Endothelial cell of umbilical vein (primary cell): ENCODE measurements around the gene NFATC2. TPM values are rescaled to one million over a fixed set of nuclear protein-coding genes. Genes with fewer than 3 reads are reported as not detected.

Experiments used
- BruUV-seq: library from RNA; stranded (reverse); fragments of 400-500 nt; replicated peaks from 2 replicates; lab custom pipeline; 2021; lab: Mats Ljungman, UMichigan
- CTCF ChIA-PET: fragments of 300-600, 350-600 bp; sonication (Branson Sonifier 250); formaldehyde crosslinking; loops from one replicate; lab custom pipeline; 2021; ENCODE audit warnings: antibody characterized with exemption, inconsistent platforms; lab: Charles Lee
- POLR2A ChIA-PET: fragments of 300-600, 350-600 bp; sonication (Branson Sonifier 250); formaldehyde crosslinking; loops from one replicate; lab custom pipeline; 2021; ENCODE audit warnings: antibody characterized with exemption, inconsistent platforms; lab: Charles Lee
- DNase-seq: peaks from one replicate; pipeline ENCODE4 v3.0.0-alpha.2; 2011; ENCODE audit warnings: low read depth, low spot score
- FAIRE-seq: peaks from 2 replicates; lab custom pipeline; 2011; peaks lifted over from hg19 to GRCh38; lab: Jason Lieb, UNC
- H2AFZ ChIP-seq: 2 replicates; pipeline ENCODE4 v1.6.0; 2012; ENCODE audit warnings: low read depth, low read length, control low read depth, inconsistent platforms
- H3K27ac ChIP-seq: 2 replicates; pipeline ENCODE4 v1.5.1; 2011; ENCODE audit warnings: low read depth, mild to moderate bottlenecking, control low read depth, low read length, moderate library complexity; ENCODE audit not compliant: insufficient read depth
- H3K27me3 ChIP-seq, 2 experiments: 2 replicates each; pipeline versions ENCODE4 v1.6.0 to v1.6.1; 2011; ENCODE audit warnings: low read length in 2 of 2, mixed read lengths in 1 of 2; ENCODE audit not compliant: control insufficient read depth in 2 of 2, insufficient read depth in 2 of 2
- H3K36me3 ChIP-seq, 2 experiments: 2 replicates in 1 of 2; 3 replicates in 1 of 2; pipeline ENCODE4 v1.5.1; 2011; ENCODE audit warnings: low read length in 2 of 2, mild to moderate bottlenecking in 1 of 2, moderate library complexity in 1 of 2; ENCODE audit not compliant: control insufficient read depth in 2 of 2, insufficient read depth in 2 of 2; ENCODE audit errors: extremely low read depth in 1 of 2
- H3K4me1 ChIP-seq: 3 replicates; pipeline ENCODE4 v1.5.1; 2011; ENCODE audit warnings: mild to moderate bottlenecking, low read length; ENCODE audit not compliant: control insufficient read depth, insufficient read depth; ENCODE audit errors: extremely low read depth
- H3K4me2 ChIP-seq: 2 replicates; pipeline ENCODE4 v1.6.1; 2011; ENCODE audit warnings: low read length, control low read depth, mixed read lengths; ENCODE audit not compliant: insufficient read depth
- H3K4me3 ChIP-seq, 3 experiments: fragments of 200-600 bp in 1 of 3; sonication (generic), shearing (Covaris generic) in 1 of 3; replicated peaks in 1 of 3; 2 replicates each; pipeline ENCODE4 v1.5.1; 2011 to 2016; ENCODE audit warnings: control low read depth in 3 of 3, low read length in 3 of 3, mild to moderate bottlenecking in 2 of 3, inconsistent platforms in 1 of 3, low read depth in 1 of 3, moderate library complexity in 1 of 3; ENCODE audit not compliant: insufficient read depth in 1 of 3
- H3K79me2 ChIP-seq: 2 replicates; pipeline ENCODE4 v1.6.0; 2012; ENCODE audit warnings: low read length, inconsistent platforms; ENCODE audit not compliant: control insufficient read depth, insufficient read depth
- H3K9ac ChIP-seq: replicated peaks from 2 replicates; pipeline ENCODE3; 2011; ENCODE audit warnings: low read length, control low read depth; ENCODE audit not compliant: insufficient read depth; ENCODE audit errors: extremely low read depth
- H3K9me1 ChIP-seq: replicated peaks from 3 replicates; pipeline ENCODE4 v1.6.0; 2011; ENCODE audit warnings: mild to moderate bottlenecking, low read length; ENCODE audit not compliant: control insufficient read depth, insufficient read depth; ENCODE audit errors: extremely low read depth
- H3K9me3 ChIP-seq: replicated peaks from 2 replicates; pipeline ENCODE4 v1.5.1; 2012; ENCODE audit warnings: low read length, inconsistent platforms; ENCODE audit not compliant: control insufficient read depth, insufficient read depth
- H4K20me1 ChIP-seq: replicated peaks from 2 replicates; pipeline ENCODE3; 2011; ENCODE audit warnings: mild to moderate bottlenecking, low read length; ENCODE audit not compliant: control insufficient read depth, insufficient read depth; ENCODE audit errors: extremely low read depth
- CTCF ChIP-seq, 2 donors: IDR thresholded peaks; 1 replicate in 1 of 2; 2 replicates in 1 of 2; pipeline ENCODE4 v1.5.1; 2011; ENCODE audit warnings: low read length in 2 of 2, mild to moderate bottlenecking in 2 of 2, moderate library complexity in 2 of 2, control low read depth in 1 of 2, inconsistent platforms in 1 of 2, low read depth in 1 of 2; ENCODE audit not compliant: insufficient read depth in 1 of 2; ENCODE audit errors: extremely low read depth in 1 of 2
- EZH2 ChIP-seq: IDR thresholded peaks from 2 replicates; pipeline ENCODE4 v1.6.1; 2012; ENCODE audit warnings: borderline replicate concordance, low read depth, mild to moderate bottlenecking, moderate library complexity, low read length, inconsistent platforms; ENCODE audit not compliant: severe bottlenecking
- FOS ChIP-seq: IDR thresholded peaks from 2 replicates; pipeline ENCODE4 v1.6.1; 2011; ENCODE audit warnings: mild to moderate bottlenecking, low read length, moderate library complexity, borderline replicate concordance; ENCODE audit not compliant: insufficient read depth
- GATA2 ChIP-seq: IDR thresholded peaks from 2 replicates; pipeline ENCODE4 v1.7.0; 2011; ENCODE audit warnings: low read depth, mild to moderate bottlenecking, moderate library complexity, mixed read lengths, low read length; ENCODE audit not compliant: insufficient read length, insufficient read depth
- JUN ChIP-seq: IDR thresholded peaks from 2 replicates; pipeline ENCODE4 v1.6.1; 2011; ENCODE audit warnings: borderline replicate concordance, low read depth; ENCODE audit not compliant: insufficient read length, insufficient read depth
- MYC ChIP-seq: IDR thresholded peaks from one replicate; pipeline ENCODE4 v1.6.1; 2011; ENCODE audit warnings: mild to moderate bottlenecking, low read depth, low read length
- POLR2A ChIP-seq: IDR thresholded peaks from 2 replicates; pipeline ENCODE4 v1.6.1; 2012; ENCODE audit warnings: low read depth, mild to moderate bottlenecking, control low read depth, low read length
- POLR2AphosphoS5 ChIP-seq: IDR thresholded peaks from 2 replicates; pipeline ENCODE4 v1.6.1; 2012; ENCODE audit warnings: low read depth, mild to moderate bottlenecking, control low read depth, low read length, moderate library complexity; ENCODE audit not compliant: insufficient read depth
- dilution Hi-C: fragments of 300-500 bp; cut with MboI; formaldehyde crosslinking; loops from one replicate; pipeline ENCODE4 v1.15.0; 2019; ENCODE audit warnings: low sequenced_read_pairs; ENCODE audit not compliant: extremely low pct_ligation_motif_present
- intact Hi-C: fragments of 100-400 bp; cut with micrococcal nuclease; formaldehyde crosslinking; loops from one replicate; pipeline ENCODE4 v1.10.0; 2022
- polyA plus RNA-seq, 4 experiments: library from polyadenylated mRNA; depleted of rRNA in 3 of 4; stranded (reverse) in 3 of 4; unstranded in 1 of 4; fragments of >200 nt; gene quantifications; 2 replicates each; pipeline versions ENCODE4 v1.2.1 to v1.2.3, GENCODE V29; 2011 to 2012; ENCODE audit warnings: missing spikeins in 1 of 4
- total RNA-seq: library from RNA; stranded (reverse); gene quantifications from 2 replicates; pipeline ENCODE4 v1.2.3, GENCODE V29; 2021
- TF ChIP-seq, protein P1 (sequence below): IDR thresholded peaks from 2 replicates; pipeline ENCODE4 v1.6.1; 2011; ENCODE audit not compliant: insufficient read depth, insufficient read length

Gene NFATC2
- total and polyA plus RNA-seq, 2 donors (not counting 3 experiments of a cell fraction or from before 2014, with no cell fraction given) = 3.1 to 13.0 TPM

GRCh38 chr20:51423810-51424209, 118.7 kb downstream of the NFATC2 start:
- BruUV-seq = no TSS peak
- H3K9ac ChIP-seq = no peak overlapping the region
- no peak for FAIRE-seq
- dilution Hi-C loops = loop anchor here (25.0 kb wide), 1 partner anchor 163 kb away; no protein-coding TSS in a partner anchor
- CTCF ChIA-PET = interaction anchor here (0.8 to 0.9 kb wide), 2 partner anchors 38 to 171 kb away, joined by 3 read pairs; no protein-coding TSS in a partner anchor
- intact Hi-C loops = no loop called here
- no peaks in the 10 kb centered on the region for H3K27me3 ChIP-seq
- no peaks in the 10 kb centered on the region for H3K9me3 ChIP-seq
- POLR2A ChIA-PET = no interaction called here
- peaks cover 19% of the 10 kb centered on the region for H3K4me1 ChIP-seq
- no peak overlapping the region for H3K4me2 ChIP-seq
- H3K9me1 ChIP-seq = no peaks in the 10 kb centered on the region
- H3K27ac ChIP-seq = no peak overlapping the region
- peaks cover 0 to 1% of the 10 kb centered on the region in 2 experiments for H3K36me3 ChIP-seq
- H4K20me1 ChIP-seq = no peaks in the 10 kb centered on the region
- DNase-seq = no peak
- H3K79me2 ChIP-seq = no peaks in the 10 kb centered on the region
- TF ChIP-seq MYC (no peak), POLR2A (no peak), GATA2 (no peak), FOS (no peak), EZH2 (no peak), CTCF (IDR thresholded peaks at IDR 0.05; ENCODE audit: extremely low read depth in 1 of 2, insufficient read depth in 1 of 2, low read depth in 1 of 2, low read length in 2 of 2) (no peak), JUN (no peak), POLR2AphosphoS5 (no peak)
- TF ChIP-seq, protein P1, sequence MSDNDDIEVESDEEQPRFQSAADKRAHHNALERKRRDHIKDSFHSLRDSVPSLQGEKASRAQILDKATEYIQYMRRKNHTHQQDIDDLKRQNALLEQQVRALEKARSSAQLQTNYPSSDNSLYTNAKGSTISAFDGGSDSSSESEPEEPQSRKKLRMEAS = no peak
- H3K4me3 ChIP-seq = no peak overlapping the region
- H2AFZ ChIP-seq = no peak overlapping the region
